SK-N-DZ (cell line): ENCODE results near the gene ARPC2.

Source experiments
- DNase-seq: peaks from one replicate; pipeline ENCODE4 v3.0.0-alpha.2; 2015; ENCODE audit warnings: low spot score

The ARPC2 gene

GRCh38 chr2:218289639-218290315 lies 72.8 kb downstream of the ARPC2 start:
- DNase-seq = no peak

GRCh38 chr2:218290316-218291261 lies 73.6 kb downstream of the ARPC2 start:
- no peak for DNase-seq

GRCh38 chr2:218291318-218292047 lies 74.5 kb downstream of the ARPC2 start:
- no peak for DNase-seq

GRCh38 chr2:218292048-218293014 lies 75.3 kb downstream of the ARPC2 start, which contains the start of gene TMBIM1:
TSS of gene TMBIM1 (minus strand) at chr2:218292503. CDS start at chr2:218282141, 10,362 bp downstream.
- no peak for DNase-seq

- DNase-seq = no peak
These were observed 76.9 kb downstream of the ARPC2 start for GRCh38 chr2:218293715-218294429.

GRCh38 chr2:218294430-218295022 lies 77.5 kb downstream of the ARPC2 start:
- DNase-seq = no peak

- no peak for DNase-seq
These were observed 78.0 kb downstream of the ARPC2 start for GRCh38 chr2:218295029-218295428.

GRCh38 chr2:218296200-218296599 lies 79.2 kb downstream of the ARPC2 start:
- DNase-seq = no peak

GRCh38 chr2:218296847-218297246 lies 79.9 kb downstream of the ARPC2 start:
- DNase-seq = no peak

- DNase-seq = no peak
These were observed 81.4 kb downstream of the ARPC2 start for GRCh38 chr2:218298314-218298875.

GRCh38 chr2:218300141-218300540 lies 83.2 kb downstream of the ARPC2 start:
- no peak for DNase-seq

- DNase-seq = peak; percentile 81
These were observed 84.3 kb downstream of the ARPC2 start for GRCh38 chr2:218301176-218301819.
